HepG2 (cell line): ENCODE results near the gene EIF3J. TPM values are rescaled to one million over a fixed set of nuclear protein-coding genes. Genes with fewer than 3 reads are reported as not detected.

ENCODE experiments used
- ATAC-seq: fragments of 200-7000 bp; cut with Tn5 transposase; 3 replicates; pipeline ENCODE4 v1.9.1; 2020; ENCODE audit warnings: mild to moderate bottlenecking, moderate library complexity
- BruUV-seq: library from RNA; stranded (reverse); fragments of 400-500 nt; replicated peaks from 2 replicates; lab custom pipeline; 2021; lab: Mats Ljungman, UMichigan
- CTCF ChIA-PET: fragments of 300-600 bp; formaldehyde crosslinking; extraction: SDS; loops from one replicate; lab custom pipeline; 2021; ENCODE audit warnings: low total read pairs, inconsistent platforms, low intra/inter-chr PET ratio; lab: Yijun Ruan, JAX
- POLR2A ChIA-PET: fragments of 350-600 bp; sonication (Branson Sonifier 250); formaldehyde crosslinking; loops from one replicate; lab custom pipeline; 2020; ENCODE audit warnings: antibody characterized with exemption, inconsistent platforms; lab: Yijun Ruan, JAX
- DNase-seq: peaks from one replicate; pipeline ENCODE4 v3.0.0-alpha.2; 2015; ENCODE audit warnings: low spot score
- FAIRE-seq: peaks from 3 replicates; lab custom pipeline; 2011; peaks lifted over from hg19 to GRCh38; lab: Jason Lieb, UNC
- H2AFZ ChIP-seq: one replicate; pipeline ENCODE4 v1.6.1; 2011; ENCODE audit warnings: low read length, inconsistent platforms
- H3K27ac ChIP-seq: fragments of 300-600 bp; 3 replicates; pipeline ENCODE4 v1.8.0; 2011; ENCODE audit warnings: mixed run types, mild to moderate bottlenecking, mixed read lengths, low read length, inconsistent platforms; ENCODE audit not compliant: insufficient read depth; ENCODE audit errors: extremely low read length
- H3K27me3 ChIP-seq, 2 experiments: fragments of 200-600 bp in 1 of 2; 2 replicates in 1 of 2; 3 replicates in 1 of 2; pipeline versions ENCODE4 v1.6.0 to v1.8.0; 2011; ENCODE audit warnings: low read length in 2 of 2, mild to moderate bottlenecking in 2 of 2, moderate library complexity in 2 of 2, inconsistent platforms in 1 of 2; ENCODE audit not compliant: insufficient read depth in 2 of 2, control insufficient read depth in 1 of 2
- H3K36me3 ChIP-seq, 2 experiments: fragments of 200-600 bp in 1 of 2; replicated peaks in 1 of 2; 2 replicates in 1 of 2; 3 replicates in 1 of 2; pipeline versions ENCODE4 v1.5.1 to v1.8.0; 2011; ENCODE audit warnings: low read length in 2 of 2, inconsistent platforms in 1 of 2; ENCODE audit not compliant: insufficient read depth in 2 of 2, control insufficient read depth in 1 of 2
- H3K4me1 ChIP-seq: 2 replicates; pipeline ENCODE4 v1.5.1; 2012; ENCODE audit warnings: low read length, inconsistent platforms; ENCODE audit not compliant: insufficient read depth
- H3K4me2 ChIP-seq: 2 replicates; pipeline ENCODE4 v1.6.0; 2011; ENCODE audit warnings: low read depth, low read length, inconsistent platforms
- H3K4me3 ChIP-seq, 3 experiments: fragments of 200-600 bp in 1 of 3; sonication (generic), shearing (Covaris generic) in 1 of 3; replicated peaks in 1 of 3; 2 replicates each; pipeline ENCODE4 v1.5.1; 2011 to 2016; ENCODE audit warnings: low read length in 3 of 3, inconsistent platforms in 2 of 3, low read depth in 2 of 3, mild to moderate bottlenecking in 2 of 3, control low read depth in 1 of 3, mixed read lengths in 1 of 3; ENCODE audit not compliant: insufficient read depth in 1 of 3
- H3K79me2 ChIP-seq: one replicate; pipeline ENCODE4 v1.6.1; 2011; ENCODE audit warnings: low read length, inconsistent platforms; ENCODE audit not compliant: insufficient read depth
- H3K9ac ChIP-seq: 2 replicates; pipeline ENCODE4 v1.6.0; 2011; ENCODE audit warnings: mild to moderate bottlenecking, low read depth, low read length, inconsistent platforms; ENCODE audit not compliant: insufficient read depth
- H3K9me3 ChIP-seq: 2 replicates; pipeline ENCODE4 v1.5.1; 2012; ENCODE audit warnings: mild to moderate bottlenecking, low read length
- H4K20me1 ChIP-seq: 2 replicates; pipeline ENCODE4 v1.6.0; 2011; ENCODE audit warnings: inconsistent platforms, mild to moderate bottlenecking, low read length, moderate library complexity; ENCODE audit not compliant: insufficient read depth
- BRD4 ChIP-seq: sonication (generic); formaldehyde crosslinking; IDR thresholded peaks from 2 replicates; pipeline ENCODE4 v1.4.0; 2020; ENCODE audit warnings: missing genetic modification reagents
- EEA1 ChIP-seq: sonication (generic); formaldehyde crosslinking; IDR thresholded peaks from 2 replicates; pipeline ENCODE4 v1.5.1; 2020; ENCODE audit warnings: mild to moderate bottlenecking, missing genetic modification reagents, borderline replicate concordance
- JUND ChIP-seq: sonication (generic); formaldehyde crosslinking; IDR thresholded peaks from 2 replicates; pipeline ENCODE4 v1.8.0; 2022; ENCODE audit warnings: mild to moderate bottlenecking, missing genetic modification reagents
- KDM6A ChIP-seq: IDR thresholded peaks from 2 replicates; pipeline ENCODE4 v1.6.1; 2016; ENCODE audit warnings: low read depth
- MBNL3 ChIP-seq: fragments of 250-450 bp; sonication (Bioruptor Pico); conservative IDR thresholded peaks from 2 replicates; pipeline ENCODE4 v1.8.0; 2022; ENCODE audit warnings: mild to moderate bottlenecking, inconsistent platforms
- NFE2 ChIP-seq: sonication (generic); formaldehyde crosslinking; IDR thresholded peaks from 2 replicates; pipeline ENCODE4 v1.4.0; 2020; ENCODE audit warnings: missing genetic modification reagents
- POGZ ChIP-seq: sonication (generic); formaldehyde crosslinking; IDR thresholded peaks from 2 replicates; pipeline ENCODE4 v1.4.0; 2020; ENCODE audit warnings: mild to moderate bottlenecking, missing genetic modification reagents
- ZNF160 ChIP-seq: sonication (generic); formaldehyde crosslinking; IDR thresholded peaks from 2 replicates; pipeline ENCODE4 v1.8.0; 2022; ENCODE audit warnings: mild to moderate bottlenecking, inconsistent platforms, missing genetic modification reagents
- ZNF24 ChIP-seq: fragments of 450-650 bp; IDR thresholded peaks from 2 replicates; pipeline ENCODE4 v1.6.1; 2017; ENCODE audit warnings: antibody characterized with exemption, mild to moderate bottlenecking
- ZNF460 ChIP-seq: sonication (generic); formaldehyde crosslinking; IDR thresholded peaks from 2 replicates; pipeline ENCODE4 v1.5.1; 2020; ENCODE audit warnings: missing genetic modification reagents, mild to moderate bottlenecking, borderline replicate concordance
- ZNF550 ChIP-seq: sonication (generic); formaldehyde crosslinking; IDR thresholded peaks from 2 replicates; pipeline ENCODE4 v1.4.0; 2020; ENCODE audit warnings: mild to moderate bottlenecking, missing genetic modification reagents, borderline replicate concordance
- ZSCAN21 ChIP-seq: sonication (generic); formaldehyde crosslinking; IDR thresholded peaks from 2 replicates; pipeline ENCODE4 v1.8.0; 2022; ENCODE audit warnings: mild to moderate bottlenecking, missing genetic modification reagents, moderate library complexity, borderline replicate concordance
- WGBS: methylation state at CpG from one replicate; pipeline ENCODE4 v1.1.6; 2017; ENCODE audit warnings: low lambda C conversion rate; 5-methylcytosine and 5-hydroxymethylcytosine counted together
- in situ Hi-C: cut with HindIII; loops from 2 replicates; pipeline ENCODE4 v1.10.0; 2017; ENCODE audit warnings: low pct_unique_long_range_greater_than_20kb; ENCODE audit not compliant: extremely low pct_ligation_motif_present
- intact Hi-C: fragments of 100-400 bp; cut with micrococcal nuclease; formaldehyde crosslinking; loops from one replicate; pipeline ENCODE4 v1.10.0; 2022; ENCODE audit not compliant: unreplicated experiment
- polyA plus RNA-seq, 8 experiments: library from polyadenylated mRNA; depleted of rRNA in 3 of 8; stranded (reverse) in 7 of 8; unstranded in 1 of 8; fragments of >200 nt; fragmentation: Illumina TruSeq in 4 of 8; extraction: Trizol in 4 of 8; gene quantifications; 2 replicates each; pipeline versions ENCODE4 v1.2.1 to v1.2.3, GENCODE V29; 2011 to 2016; ENCODE audit warnings: low read depth in 4 of 8, missing spikeins in 1 of 8, mixed read lengths in 1 of 8; ENCODE audit not compliant: insufficient read depth in 1 of 8
- total RNA-seq, 5 experiments: library from RNA; depleted of rRNA; stranded (reverse); fragments of >200 nt; fragmentation: Illumina TruSeq; extraction: Trizol; gene quantifications; 2 replicates each; pipeline ENCODE4 v1.2.3, GENCODE V29; 2016; ENCODE audit warnings: low read depth in 1 of 5
- TF ChIP-seq, protein P1 (sequence below): IDR thresholded peaks from 2 replicates; pipeline ENCODE4 v1.6.1; 2016; ENCODE audit warnings: missing biosample characterization, missing genetic modification reagents, low read depth
- TF ChIP-seq, protein P2 (sequence below): sonication (generic); formaldehyde crosslinking; IDR thresholded peaks from 2 replicates; pipeline ENCODE4 v1.4.0; 2020; ENCODE audit warnings: missing genetic modification reagents

Gene EIF3J
- total and polyA plus RNA-seq, 2 of the 13 experiments (the other 11 are each of a cell fraction or from before 2014, with no cell fraction given): 51.7 to 69.2 TPM

DNA sequence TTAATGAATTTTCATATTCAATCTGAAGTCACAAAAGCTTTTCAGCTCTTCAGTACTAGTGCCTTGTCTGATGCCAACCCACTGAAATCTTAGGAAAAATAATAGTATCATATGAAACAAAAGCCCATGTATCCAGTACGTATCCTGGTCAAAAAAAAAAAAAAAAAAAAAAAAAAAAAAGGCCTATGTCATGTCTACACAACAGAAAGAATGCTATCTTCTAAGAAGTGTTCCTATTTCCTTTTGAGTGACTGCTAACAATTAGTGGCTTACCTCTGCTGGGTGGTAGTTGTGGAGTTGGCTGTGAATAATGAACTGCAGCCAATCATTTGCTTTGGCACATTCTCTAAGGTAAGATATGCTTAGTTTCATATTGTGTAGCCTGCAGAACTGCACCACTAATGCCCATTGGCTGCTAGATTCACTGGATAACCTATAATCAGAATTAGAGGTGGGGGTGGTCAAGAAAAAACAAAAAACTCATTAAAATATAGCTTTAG is 59.6 kb downstream of the EIF3J start:
- Histone ChIP-seq H3K9me3 (no peaks in the 10 kb centered on the region), H3K4me3 (no peak overlapping the region), H3K36me3 (peaks cover 9 to 43% of the 10 kb centered on the region in 2 experiments), H3K79me2 (no peaks in the 10 kb centered on the region), H3K27ac (no peak overlapping the region), H3K9ac (no peak overlapping the region), H3K27me3 (no peaks in the 10 kb centered on the region), H2AFZ (no peak overlapping the region), H3K4me2 (no peak overlapping the region), H3K4me1 (no peaks in the 10 kb centered on the region), H4K20me1 (no peaks in the 10 kb centered on the region)
- TF ChIP-seq NFE2 (CRISPR knock-in tag) (no peak), EEA1 (CRISPR knock-in tag) (no peak), ZNF160 (CRISPR knock-in tag) (no peak), POGZ (no peak), BRD4 (CRISPR knock-in tag) (no peak), ZNF24 (no peak), JUND (CRISPR knock-in tag) (no peak), MBNL3 (CRISPR knock-in tag) (no peak), ZNF550 (CRISPR knock-in tag) (no peak), ZNF460 (CRISPR knock-in tag) (no peak), ZSCAN21 (CRISPR knock-in tag) (no peak), KDM6A (CRISPR knock-in tag) (no peak)
- TF ChIP-seq, protein P1, sequence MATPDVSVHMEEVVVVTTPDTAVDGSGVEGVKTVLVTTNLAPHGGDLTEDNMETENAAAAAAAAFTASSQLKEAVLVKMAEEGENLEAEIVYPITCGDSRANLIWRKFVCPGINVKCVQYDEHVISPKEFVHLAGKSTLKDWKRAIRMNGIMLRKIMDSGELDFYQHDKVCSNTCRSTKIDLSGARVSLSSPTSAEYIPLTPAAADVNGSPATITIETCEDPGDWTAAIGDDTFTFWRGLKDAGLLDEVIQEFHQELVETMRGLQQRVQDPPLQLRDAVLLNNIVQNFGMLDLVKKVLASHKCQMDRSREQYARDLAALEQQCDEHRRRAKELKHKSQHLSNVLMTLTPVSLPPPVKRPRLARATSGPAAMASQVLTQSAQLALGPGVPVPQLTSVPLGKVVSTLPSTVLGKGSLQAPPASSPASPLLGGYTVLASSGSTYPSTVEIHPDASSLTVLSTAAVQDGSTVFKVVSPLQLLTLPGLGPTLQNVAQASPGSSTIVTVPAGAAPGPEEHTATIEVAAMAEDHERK: no peak
- TF ChIP-seq, protein P2, sequence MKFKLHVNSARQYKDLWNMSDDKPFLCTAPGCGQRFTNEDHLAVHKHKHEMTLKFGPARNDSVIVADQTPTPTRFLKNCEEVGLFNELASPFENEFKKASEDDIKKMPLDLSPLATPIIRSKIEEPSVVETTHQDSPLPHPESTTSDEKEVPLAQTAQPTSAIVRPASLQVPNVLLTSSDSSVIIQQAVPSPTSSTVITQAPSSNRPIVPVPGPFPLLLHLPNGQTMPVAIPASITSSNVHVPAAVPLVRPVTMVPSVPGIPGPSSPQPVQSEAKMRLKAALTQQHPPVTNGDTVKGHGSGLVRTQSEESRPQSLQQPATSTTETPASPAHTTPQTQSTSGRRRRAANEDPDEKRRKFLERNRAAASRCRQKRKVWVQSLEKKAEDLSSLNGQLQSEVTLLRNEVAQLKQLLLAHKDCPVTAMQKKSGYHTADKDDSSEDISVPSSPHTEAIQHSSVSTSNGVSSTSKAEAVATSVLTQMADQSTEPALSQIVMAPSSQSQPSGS (CRISPR knock-in tag): no peak
- 88% methylated on average over 1 of the region's 1 CpG for WGBS
- ChIA-PET POLR2A (no interaction called here), CTCF (no interaction called here)
- intact Hi-C loops: no loop called here
- in situ Hi-C loops: loop anchor here (25.0 kb wide), 1 partner anchor 316 kb away; no protein-coding TSS in a partner anchor
- DNase-seq (no peak), ATAC-seq (no peak), FAIRE-seq (no peak)
- BruUV-seq: no TSS peak
